A549 (cell line): ENCODE measurements around the gene RBM27. TPM values are rescaled to one million over a fixed set of nuclear protein-coding genes. Genes with fewer than 3 reads are reported as not detected.
"Not testable (repeated sequence)": the region's sequence is repeated elsewhere in the genome, so short reads cannot be mapped to it uniquely, and the experiment has no call there.

Source experiments
- ATAC-seq, 2 experiments: fragments of 200-7000 bp in 1 of 2; fragments of >200 bp in 1 of 2; cut with Nextera tagmentation in 1 of 2; cut with Tn5 transposase in 1 of 2; 3 replicates each; pipeline versions ENCODE4 v1.8.0 to v1.9.1; 2018 to 2020; ENCODE audit warnings: mild to moderate bottlenecking in 1 of 2, moderate library complexity in 1 of 2
- CTCF ChIA-PET: fragments of 300-600 bp; sonication (Branson Sonifier 250); formaldehyde crosslinking; extraction: SDS; loops from one replicate; lab custom pipeline; 2021; ENCODE audit warnings: antibody characterized with exemption, inconsistent platforms; lab: Yijun Ruan, JAX
- POLR2A ChIA-PET: fragments of 350-600 bp; formaldehyde crosslinking; extraction: SDS; loops from one replicate; lab custom pipeline; 2021; ENCODE audit warnings: antibody characterized with exemption, inconsistent platforms; lab: Yijun Ruan, JAX
- DNase-seq, 2 experiments: peaks; one replicate each; pipeline versions ENCODE4 v3.0.0 to v3.0.0-alpha.2; 2011 to 2016; ENCODE audit warnings: low read depth in 1 of 2, low spot score in 1 of 2
- FAIRE-seq: peaks from 2 replicates; lab custom pipeline; 2011; peaks lifted over from hg19 to GRCh38; lab: Jason Lieb, UNC
- H3K27ac ChIP-seq, 2 experiments: fragments of >200 bp; sonication (Bioruptor Twin); formaldehyde crosslinking; 3 replicates each; pipeline ENCODE4 v1.5.1; 2016 to 2017
- H3K4me1 ChIP-seq: fragments of >200 bp; sonication (Bioruptor Twin); formaldehyde crosslinking; 3 replicates; pipeline ENCODE4 v1.6.1; 2016
- H3K4me2 ChIP-seq: fragments of >200 bp; sonication (Bioruptor Twin); formaldehyde crosslinking; 3 replicates; pipeline ENCODE4 v1.6.1; 2016
- H3K4me3 ChIP-seq: fragments of >200 bp; sonication (Bioruptor Twin); formaldehyde crosslinking; 3 replicates; pipeline ENCODE4 v1.5.1; 2016
- H3K9me3 ChIP-seq: fragments of >200 bp; sonication (Bioruptor Twin); formaldehyde crosslinking; 3 replicates; pipeline ENCODE4 v1.6.1; 2016
- CHD4 ChIP-seq: fragments of 200-600 bp; sonication (generic); IDR thresholded peaks from 2 replicates; pipeline ENCODE4 v1.6.1; 2016; ENCODE audit warnings: antibody characterized with exemption, mild to moderate bottlenecking, borderline replicate concordance
- EHF ChIP-seq: fragments of 250-450 bp; sonication (Bioruptor Pico); IDR thresholded peaks from 2 replicates; pipeline ENCODE4 v1.5.0; 2020; ENCODE audit warnings: mild to moderate bottlenecking
- EP300 ChIP-seq, 2 experiments: fragments of >200 bp; sonication (Bioruptor Twin); formaldehyde crosslinking; IDR thresholded peaks; 2 replicates in 1 of 2; 3 replicates in 1 of 2; pipeline ENCODE4 v1.6.1; 2016 to 2017
- FOSB ChIP-seq: fragments of 250-450 bp; sonication (Bioruptor Pico); IDR thresholded peaks from 2 replicates; pipeline ENCODE4 v1.5.0; 2020; ENCODE audit warnings: mild to moderate bottlenecking, moderate library complexity
- FOSL2 ChIP-seq, 2 experiments: fragments of 450-650 bp in 1 of 2; fragments of >200 bp in 1 of 2; sonication (Bioruptor Twin) in 1 of 2; formaldehyde crosslinking; IDR thresholded peaks; 2 replicates each; pipeline versions ENCODE4 v1.5.0 to v1.6.1; 2016 to 2020; ENCODE audit warnings: mild to moderate bottlenecking in 1 of 2, moderate library complexity in 1 of 2
- GATA3 ChIP-seq: IDR thresholded peaks from 2 replicates; pipeline ENCODE4 v1.6.1; 2012; ENCODE audit warnings: borderline replicate concordance
- HDAC2 ChIP-seq: fragments of 200-600 bp; sonication (generic); IDR thresholded peaks from 2 replicates; pipeline ENCODE4 v1.6.1; 2016
- HES2 ChIP-seq: fragments of >200 bp; sonication (Bioruptor Twin); formaldehyde crosslinking; IDR thresholded peaks from 2 replicates; pipeline ENCODE4 v1.6.1; 2016
- HEYL ChIP-seq: fragments of 250-450 bp; sonication (Bioruptor Pico); IDR thresholded peaks from 2 replicates; pipeline ENCODE4 v1.8.0; 2021; ENCODE audit warnings: mild to moderate bottlenecking, moderate library complexity
- KDM1A ChIP-seq: fragments of 200-600 bp; sonication (generic); IDR thresholded peaks from 2 replicates; pipeline ENCODE4 v1.6.1; 2016; ENCODE audit warnings: low read depth, mild to moderate bottlenecking
- MAFK ChIP-seq: fragments of 450-650 bp; IDR thresholded peaks from 2 replicates; pipeline ENCODE4 v1.6.1; 2014; ENCODE audit not compliant: partially characterized antibody
- MAZ ChIP-seq: fragments of 150-350 bp; IDR thresholded peaks from 2 replicates; pipeline ENCODE4 v1.6.1; 2014; ENCODE audit warnings: antibody characterized with exemption, low read depth, low read length, borderline replicate concordance
- MYC ChIP-seq: IDR thresholded peaks from 2 replicates; pipeline ENCODE4 v1.6.1; 2012; ENCODE audit warnings: mild to moderate bottlenecking, inconsistent platforms, low read length, improper control_type of control experiment, borderline replicate concordance
- NPAS2 ChIP-seq: fragments of 250-450 bp; sonication (Bioruptor Pico); IDR thresholded peaks from 2 replicates; pipeline ENCODE4 v1.8.0; 2022; ENCODE audit warnings: mild to moderate bottlenecking, moderate library complexity, borderline replicate concordance
- POLR2AphosphoS2 ChIP-seq: conservative IDR thresholded peaks from 2 replicates; pipeline ENCODE4 v1.6.1; 2012; ENCODE audit warnings: low read length, improper control_type of control experiment, inconsistent platforms
- RARB ChIP-seq: fragments of 250-450 bp; sonication (Bioruptor Pico); IDR thresholded peaks from 2 replicates; pipeline ENCODE4 v1.8.0; 2021; ENCODE audit warnings: mild to moderate bottlenecking, moderate library complexity
- RFX5 ChIP-seq: fragments of 450-650 bp; IDR thresholded peaks from 2 replicates; pipeline ENCODE4 v1.7.1; 2014; ENCODE audit warnings: antibody characterized with exemption, mild to moderate bottlenecking, moderate library complexity
- RNF2 ChIP-seq: fragments of 200-600 bp; sonication (generic); IDR thresholded peaks from 2 replicates; pipeline ENCODE4 v1.6.1; 2016; ENCODE audit warnings: low read depth, mild to moderate bottlenecking, antibody characterized with exemption, moderate library complexity, borderline replicate concordance
- SREBF2 ChIP-seq: fragments of 450-650 bp; IDR thresholded peaks from 2 replicates; pipeline ENCODE4 v1.6.1; 2014; ENCODE audit warnings: mild to moderate bottlenecking, moderate library complexity
- USF2 ChIP-seq: fragments of 450-650 bp; IDR thresholded peaks from 2 replicates; pipeline ENCODE4 v1.6.1; 2014; ENCODE audit warnings: antibody characterized with exemption
- ZNF302 ChIP-seq: fragments of 250-450 bp; sonication (Bioruptor Pico); IDR thresholded peaks from 2 replicates; pipeline ENCODE4 v1.9.0; 2021; ENCODE audit warnings: inconsistent platforms, mild to moderate bottlenecking, moderate library complexity
- WGBS: methylation state at CpG from one replicate; pipeline ENCODE4 v1.1.6; 2017; ENCODE audit errors: missing lambda C conversion rate; 5-methylcytosine and 5-hydroxymethylcytosine counted together
- polyA plus RNA-seq, 4 experiments: library from polyadenylated mRNA; depleted of rRNA in 3 of 4; stranded (reverse); fragments of >200 nt; fragmentation: RNase III in 1 of 4; extraction: RNeasy Plus Mini Kit Qiagen cat#74134 plus additional on column Dnase treatment in 1 of 4; gene quantifications; 2 replicates in 3 of 4; 3 replicates in 1 of 4; pipeline ENCODE4 v1.2.3, GENCODE V29; 2011 to 2017
- TF ChIP-seq, protein P1 (sequence below): fragments of >200 bp; sonication (Bioruptor Twin); formaldehyde crosslinking; IDR thresholded peaks from 3 replicates; pipeline ENCODE4 v1.6.1; 2016

Gene RBM27
- polyA plus RNA-seq, 2 of the 4 experiments (the other 2 are of a cell fraction), result 13.3 to 27.4 TPM

- 93% methylated on average over 5 of the region's 5 CpGs for WGBS
Observed at GRCh38 chr5:146176805-146177204, 26.6 kb upstream of the RBM27 start.

GRCh38 chr5:146179696-146180095, 23.7 kb upstream of the RBM27 start:
- CTCF ChIA-PET, result no interaction called here
- no peak for FAIRE-seq

More at GRCh38 chr5:146176805-146177204, 26.6 kb upstream of the RBM27 start:
- TF ChIP-seq KDM1A (no peak), RNF2 (no peak), ZNF302 (CRISPR knock-in tag) (no peak), HDAC2 (no peak), GATA3 (no peak), NPAS2 (CRISPR knock-in tag) (no peak), EP300 (IDR thresholded peaks at IDR 0.05) (no peak), FOSB (CRISPR knock-in tag) (no peak), USF2 (no peak), CHD4 (no peak), MYC (no peak), RARB (no peak), EHF (CRISPR knock-in tag) (no peak), HES2 (no peak)
- H3K27ac ChIP-seq, result no peak overlapping the region
- peaks cover 9% of the 10 kb centered on the region; the same call in 2 of the 3 replicates for H3K4me1 ChIP-seq
- H3K9me3 ChIP-seq, result no peaks in the 10 kb centered on the region
- H3K4me2 ChIP-seq, result no peak overlapping the region
- H3K4me3 ChIP-seq, result no peak overlapping the region
- ChIA-PET CTCF (interaction anchor here (1.7 kb wide), 1 partner anchor 24 kb away, joined by 3 read pairs; no protein-coding TSS in a partner anchor), POLR2A (no interaction called here)
- DNase-seq (no peak), ATAC-seq (no peak), FAIRE-seq (no peak)

DNA sequence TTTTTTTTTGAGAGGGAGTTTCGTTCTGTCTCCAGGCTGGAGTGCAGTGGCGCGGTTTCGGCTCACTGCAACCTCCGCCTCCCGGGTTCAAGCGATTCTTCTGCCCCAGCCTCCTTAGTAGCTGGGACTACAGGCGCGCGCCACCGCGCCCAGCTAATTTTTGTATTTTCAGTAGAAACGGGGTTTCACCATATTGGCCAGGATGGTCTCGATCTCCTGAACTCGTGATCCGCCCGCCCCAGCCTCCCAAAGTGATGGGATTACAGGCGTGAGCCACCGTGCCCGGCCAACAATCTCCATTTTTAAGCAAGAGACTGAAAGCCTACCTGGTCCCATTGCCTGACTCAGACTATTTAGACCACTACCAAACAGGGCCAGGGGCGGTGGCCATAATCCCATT, 20.0 kb upstream of the RBM27 start:
- not testable (repeated sequence) for FAIRE-seq, H3K9me3 ChIP-seq, ATAC-seq, DNase-seq
- Histone ChIP-seq H3K4me1 (peaks cover 12% of the 10 kb centered on the region; the same call in 2 of the 3 replicates), H3K4me3 (peak overlapping the region; percentile 51), H3K4me2 (peak overlapping the region; percentile 63), H3K27ac (peak overlapping the region; percentile 77 to 89)
- CTCF ChIA-PET, result interaction anchor here (1.0 kb wide), 1 partner anchor 10 kb away, joined by 3 read pairs; no protein-coding TSS in a partner anchor
- POLR2A ChIA-PET, result interaction anchor here (0.6 to 2.3 kb wide), 3 partner anchors 16 to 87 kb away, joined by 3 to 8 read pairs (median 5); partner anchors contain the start of gene RBM27
- 93% methylated on average over 21 of the region's 21 CpGs for WGBS

More at GRCh38 chr5:146179696-146180095, 23.7 kb upstream of the RBM27 start:
- TF ChIP-seq, protein P1, sequence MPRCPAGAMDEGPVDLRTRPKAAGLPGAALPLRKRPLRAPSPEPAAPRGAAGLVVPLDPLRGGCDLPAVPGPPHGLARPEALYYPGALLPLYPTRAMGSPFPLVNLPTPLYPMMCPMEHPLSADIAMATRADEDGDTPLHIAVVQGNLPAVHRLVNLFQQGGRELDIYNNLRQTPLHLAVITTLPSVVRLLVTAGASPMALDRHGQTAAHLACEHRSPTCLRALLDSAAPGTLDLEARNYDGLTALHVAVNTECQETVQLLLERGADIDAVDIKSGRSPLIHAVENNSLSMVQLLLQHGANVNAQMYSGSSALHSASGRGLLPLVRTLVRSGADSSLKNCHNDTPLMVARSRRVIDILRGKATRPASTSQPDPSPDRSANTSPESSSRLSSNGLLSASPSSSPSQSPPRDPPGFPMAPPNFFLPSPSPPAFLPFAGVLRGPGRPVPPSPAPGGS, result no peak
- TF ChIP-seq FOSL2 (IDR thresholded peaks at IDR 0.05) (no peak), FOSL2 (CRISPR knock-in tag; IDR thresholded peaks at IDR 0.05) (no peak), FOSB (CRISPR knock-in tag) (no peak), MAFK (no peak), MAZ (no peak), HEYL (CRISPR knock-in tag) (no peak), SREBF2 (no peak), ZNF302 (CRISPR knock-in tag) (no peak), RFX5 (no peak), USF2 (no peak), POLR2AphosphoS2 (no peak), GATA3 (no peak), EP300 (IDR thresholded peaks at IDR 0.05) (no peak)
- no peaks in the 10 kb centered on the region for H3K9me3 ChIP-seq
- H3K27ac ChIP-seq, result no peak overlapping the region
- no peak overlapping the region for H3K4me3 ChIP-seq
- peaks cover 9% of the 10 kb centered on the region; the same call in 2 of the 3 replicates for H3K4me1 ChIP-seq
- DNase-seq (no peak), ATAC-seq (no peak)
- 100% methylated on average over 1 of the region's 1 CpG for WGBS
- H3K4me2 ChIP-seq, result no peak overlapping the region
- POLR2A ChIA-PET, result no interaction called here
